Midbrain (tissue), 1 donor: Measurements from ENCODE around the gene CPSF4L.
A peak's percentile ranks its signal among the peaks of the same experiment; 100 is the strongest.
"Not testable (repeated sequence)": the region's sequence is repeated elsewhere in the genome, so short reads cannot be mapped to it uniquely, and the experiment has no call there.

Experiments
- DNase-seq: peaks from one replicate; lab custom pipeline; 2025; lab: John Stamatoyannopoulos, UW

Gene CPSF4L, protein sequence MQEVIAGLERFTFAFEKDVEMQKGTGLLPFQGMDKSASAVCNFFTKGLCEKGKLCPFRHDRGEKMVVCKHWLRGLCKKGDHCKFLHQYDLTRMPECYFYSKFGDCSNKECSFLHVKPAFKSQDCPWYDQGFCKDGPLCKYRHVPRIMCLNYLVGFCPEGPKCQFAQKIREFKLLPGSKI

DNA sequence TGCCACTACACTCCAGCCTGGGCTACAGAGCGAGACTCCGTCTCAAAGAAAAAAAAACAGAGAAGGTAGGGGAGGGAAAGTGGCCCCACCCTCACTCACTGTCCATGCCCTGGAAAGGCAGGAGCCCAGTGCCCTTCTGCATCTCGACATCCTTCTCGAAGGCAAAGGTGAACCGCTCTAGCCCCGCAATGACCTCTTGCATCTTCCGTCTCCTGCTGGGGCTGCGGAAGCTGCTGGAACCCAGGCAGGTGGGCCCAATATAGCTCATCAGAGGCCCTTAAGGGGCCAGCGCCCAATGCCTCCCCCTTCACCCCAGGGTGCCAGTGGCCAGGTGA, at the start of gene CPSF4L:
TSS of gene CPSF4L (minus strand) at position 264 of the 335 bp plus-strand sequence. CDS start at position 202, 62 bp downstream.
- DNase-seq, result no peak

DNA sequence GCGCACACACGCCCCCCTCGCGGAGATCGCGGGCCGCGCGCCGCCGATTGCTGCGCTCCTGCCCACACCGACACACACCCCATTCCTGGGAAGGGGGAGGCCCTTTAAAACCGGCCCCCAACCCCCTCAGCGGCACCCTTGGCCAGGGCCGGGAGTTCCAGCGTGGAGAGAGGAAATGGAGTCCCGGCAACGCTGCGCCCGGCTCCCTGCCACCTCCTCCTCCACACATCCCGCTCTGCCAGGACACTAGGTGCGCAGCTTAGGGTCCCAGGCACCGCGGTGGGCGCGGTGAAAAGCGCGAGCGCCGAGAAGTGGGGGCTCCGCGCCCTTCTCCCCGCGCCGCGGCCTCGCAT, 49.7 kb upstream of the CPSF4L start:
- no peak for DNase-seq

DNA sequence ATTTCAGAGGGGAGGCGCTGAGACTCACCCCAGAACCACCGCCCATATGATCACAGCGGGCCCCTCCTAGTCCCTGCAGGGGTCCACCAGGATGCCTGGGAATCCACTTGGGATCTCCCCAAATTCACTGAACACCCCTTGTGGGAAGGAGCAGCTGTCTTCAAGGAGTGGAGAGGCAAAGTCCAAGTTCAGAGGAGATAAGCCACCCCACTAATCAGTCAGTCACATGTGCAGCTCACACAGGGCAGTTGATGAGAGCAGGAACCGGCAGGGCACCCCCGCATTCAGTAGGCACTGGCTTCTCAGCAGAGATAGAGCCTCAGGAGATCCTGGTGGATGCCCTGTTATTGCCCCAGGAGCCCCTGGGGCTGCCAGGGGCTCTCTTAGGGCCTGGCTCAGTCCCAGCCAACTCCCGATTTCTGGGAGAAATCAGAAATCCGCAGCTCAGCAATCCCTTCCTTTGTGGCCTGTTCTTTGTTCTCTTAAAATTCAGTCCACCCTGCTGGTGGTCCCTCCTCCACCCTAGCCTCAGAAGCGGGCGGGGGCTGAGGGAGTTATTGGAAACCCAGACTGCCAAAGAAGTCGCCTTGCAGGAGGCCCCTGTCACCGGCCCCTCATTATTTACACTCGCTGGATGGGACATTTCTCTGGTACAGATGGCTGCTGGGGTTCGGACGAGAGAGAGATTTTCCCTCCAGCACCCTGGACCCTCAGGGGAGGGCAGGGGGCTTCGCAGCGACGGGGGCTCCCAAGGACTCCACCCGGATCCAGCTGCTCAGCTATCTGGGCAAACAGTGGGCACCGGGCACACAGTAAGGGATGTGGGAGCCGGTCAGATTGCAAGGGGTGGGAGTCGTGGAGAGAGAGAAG, 48.3 kb upstream of the CPSF4L start:
- peak; percentile 13 for DNase-seq

DNA sequence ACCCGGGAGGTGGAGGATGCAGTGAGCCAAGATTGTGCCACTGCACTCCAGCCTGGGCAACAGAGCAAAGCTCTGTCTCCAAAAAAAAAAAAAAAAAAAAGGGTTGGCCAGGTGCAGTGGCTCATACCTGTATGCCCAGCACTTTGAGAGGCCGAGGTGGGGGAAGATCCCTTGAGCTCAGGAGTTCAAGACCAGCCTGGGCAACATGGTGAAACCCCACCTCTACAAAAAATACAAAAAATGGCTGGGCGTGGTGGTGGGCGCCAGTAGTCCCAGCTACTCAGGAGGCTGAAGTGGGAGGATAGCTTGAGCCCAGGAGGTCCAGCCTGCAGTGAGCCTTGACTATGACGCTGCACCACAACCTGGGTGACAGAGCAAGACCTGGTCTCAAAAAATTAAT, 47.3 kb upstream of the CPSF4L start:
- not testable (repeated sequence) for DNase-seq

DNA sequence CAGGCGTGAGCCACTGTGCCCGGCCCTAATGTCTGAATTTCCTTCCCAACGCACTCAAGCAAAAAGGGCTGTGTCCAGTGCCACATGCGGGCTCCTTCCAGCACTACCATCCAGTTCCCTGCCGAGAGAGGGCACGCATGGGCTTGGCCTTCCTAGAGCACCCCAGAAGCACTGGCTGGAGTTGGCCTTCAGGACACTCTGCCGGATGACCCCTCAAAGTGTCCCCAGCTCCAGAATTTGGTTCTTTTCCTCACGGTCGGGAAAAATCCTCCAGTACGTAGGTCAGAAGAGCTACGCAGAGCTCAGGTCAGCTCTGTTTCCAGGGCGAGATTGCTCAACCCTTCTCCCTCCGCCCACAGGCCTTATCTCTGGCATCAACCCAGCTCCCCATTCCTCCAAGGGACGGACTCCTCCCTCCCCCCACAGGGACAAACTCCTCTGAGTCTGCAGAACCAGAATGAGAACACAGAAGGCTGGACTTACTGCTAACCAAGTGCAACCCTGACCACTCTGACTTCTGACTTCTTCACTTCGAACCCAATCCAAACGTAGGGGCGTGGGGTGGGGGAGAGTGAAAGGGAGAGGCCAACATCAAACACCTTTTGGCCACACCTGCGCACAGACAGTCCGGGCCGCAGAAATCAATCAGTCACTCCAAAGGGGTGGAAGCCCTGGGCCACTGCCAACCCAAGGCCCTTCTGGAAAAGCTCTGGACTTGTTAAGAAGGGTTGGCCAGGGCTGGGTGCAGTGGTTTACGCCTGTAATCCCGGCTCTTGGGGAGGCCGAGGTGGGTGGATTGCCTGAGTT, 46.5 kb upstream of the CPSF4L start:
- no peak for DNase-seq

DNA sequence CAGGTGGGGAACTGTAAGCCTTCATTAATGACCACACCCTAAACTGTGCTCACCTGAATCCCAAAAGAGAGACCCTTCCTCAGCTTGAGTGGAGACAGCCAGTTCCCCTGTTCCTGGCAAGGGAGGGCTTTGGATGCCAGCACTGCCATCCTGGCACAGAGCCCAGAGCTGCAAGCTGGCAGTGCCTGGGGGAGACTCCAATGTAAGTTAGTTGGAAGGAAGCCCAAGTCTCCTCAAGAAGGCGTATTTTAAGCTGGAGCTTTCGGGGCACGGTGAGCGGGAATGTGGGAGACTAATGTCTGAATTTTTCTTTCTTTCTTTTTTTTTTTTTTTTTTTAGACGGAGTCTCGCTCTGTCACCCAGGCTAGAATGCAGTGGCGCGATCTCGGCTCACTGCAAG, 45.5 kb upstream of the CPSF4L start:
- DNase-seq, result peak; percentile 58

DNA sequence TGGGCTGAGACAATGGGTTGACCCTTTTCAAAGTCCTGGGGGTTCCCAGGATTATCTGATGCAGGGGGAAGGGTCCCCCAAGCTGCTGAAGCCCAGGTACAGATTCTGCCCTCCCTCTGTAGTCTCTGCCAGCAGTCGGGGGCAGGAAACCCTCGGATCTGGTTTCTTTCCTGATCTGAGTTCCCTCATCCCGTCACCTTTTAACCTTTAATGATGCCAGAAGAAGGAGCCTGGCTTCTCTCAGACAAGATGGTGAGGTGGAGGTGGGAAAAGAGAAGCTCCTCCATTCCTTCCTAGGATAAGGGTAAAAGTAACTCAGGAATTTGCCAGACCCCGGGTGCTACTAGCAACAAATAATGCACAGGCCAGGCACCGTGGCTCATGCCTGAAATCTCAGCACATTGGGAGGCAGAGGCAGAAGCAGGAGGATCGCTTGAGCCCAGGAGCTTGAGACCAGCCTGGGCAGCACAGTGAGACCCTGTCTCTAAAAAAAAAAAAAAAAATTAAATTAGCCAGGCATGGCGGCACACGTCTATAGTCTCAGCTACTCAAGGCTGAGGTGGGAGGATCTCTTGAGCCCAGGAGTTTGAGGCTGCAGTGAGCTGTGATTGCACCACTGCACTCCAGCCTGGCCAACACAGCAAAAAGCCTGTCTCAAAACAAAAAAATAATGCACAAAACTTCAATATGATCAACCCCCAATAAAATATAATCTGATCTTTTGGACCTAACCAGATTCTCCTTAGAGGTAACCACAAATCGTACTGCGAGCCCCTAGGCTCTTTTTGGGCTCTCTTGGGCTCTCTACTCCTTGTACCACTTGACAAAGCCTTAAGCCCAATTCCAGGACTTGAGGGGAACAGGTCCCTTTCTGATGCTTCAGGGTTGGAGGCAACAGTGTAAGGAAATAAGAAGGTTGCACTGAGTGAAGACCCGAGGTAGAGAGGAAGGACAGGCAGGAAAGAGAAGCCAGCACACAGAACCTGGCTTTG, 44.5 kb upstream of the CPSF4L start:
- DNase-seq, result no peak

DNA sequence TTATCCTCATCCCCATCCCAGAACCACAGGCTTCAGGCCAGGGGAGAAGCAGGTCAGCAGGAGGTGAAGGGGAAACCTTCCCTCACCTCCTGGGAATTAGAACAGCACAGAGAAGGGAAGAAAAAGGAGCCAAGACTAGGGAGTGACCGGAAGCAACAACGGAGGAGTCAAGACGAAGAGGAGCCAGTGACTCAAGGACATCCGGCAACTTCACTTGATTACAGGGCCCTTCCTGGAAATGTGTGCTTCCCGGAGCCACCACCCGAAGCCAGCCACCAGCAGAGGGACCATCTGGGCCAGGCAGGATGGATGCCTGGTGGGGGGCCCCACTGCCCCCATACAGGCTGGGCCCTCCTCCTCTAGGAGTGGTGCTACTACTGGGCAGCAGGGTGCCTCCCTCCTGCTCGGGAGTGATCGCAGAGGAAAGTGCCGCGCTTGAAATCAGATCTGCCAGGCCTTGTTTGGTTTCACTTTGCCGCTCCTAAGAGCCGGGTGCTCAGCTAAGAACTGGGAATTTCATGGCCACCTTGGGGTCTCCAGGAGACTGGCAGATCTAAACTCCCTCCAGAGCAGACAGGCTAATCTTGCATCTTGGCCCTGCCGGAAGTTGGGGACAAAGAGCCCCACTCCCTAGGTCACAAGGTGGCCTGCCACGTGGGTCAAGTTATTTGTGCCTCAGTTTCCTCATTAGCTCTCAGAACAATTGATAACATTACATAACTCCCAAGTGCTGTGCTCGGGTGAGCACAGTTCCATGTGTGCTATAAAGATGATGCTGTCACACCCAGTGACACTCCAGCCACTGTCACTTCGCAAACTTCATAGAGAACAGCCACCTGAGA, 43.5 kb upstream of the CPSF4L start:
- DNase-seq, result no peak

DNA sequence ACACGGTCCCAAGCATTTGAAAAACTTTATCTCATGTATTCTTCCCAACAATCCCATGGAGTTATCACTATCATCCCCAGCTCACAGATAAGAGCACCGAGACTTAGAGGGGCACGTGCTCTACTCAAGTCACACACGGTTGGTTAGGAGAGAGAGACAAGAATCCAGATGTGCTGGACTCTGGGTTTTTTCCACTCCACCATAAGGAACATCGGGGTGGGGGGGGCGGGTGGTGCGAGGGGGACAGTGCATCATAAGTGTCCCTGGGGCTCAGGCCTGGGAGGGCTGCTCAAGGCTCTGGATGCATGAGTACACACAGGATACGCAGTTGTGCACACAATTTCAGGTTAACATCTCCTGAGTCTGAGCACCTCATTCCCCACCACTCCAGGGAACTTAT, 42.8 kb upstream of the CPSF4L start:
- no peak for DNase-seq

DNA sequence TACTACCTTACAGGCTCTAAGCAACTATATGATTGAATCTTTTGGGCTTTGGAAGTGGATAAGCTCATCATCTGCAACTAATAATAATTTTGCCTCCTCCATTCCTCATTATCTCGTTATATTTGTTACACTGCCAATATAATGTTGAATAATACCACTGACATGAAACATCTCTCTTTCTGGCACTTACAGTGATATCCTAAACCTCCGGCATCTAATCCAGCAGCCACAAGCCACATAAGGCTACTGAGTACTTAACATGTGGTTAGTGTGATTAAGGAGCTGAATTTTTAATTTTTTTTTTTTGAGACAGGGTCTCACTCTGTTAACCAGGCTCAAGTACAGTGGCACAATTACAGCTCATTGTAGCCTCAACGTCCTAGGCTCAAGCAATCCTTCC, 40.5 kb upstream of the CPSF4L start:
- no peak for DNase-seq

DNA sequence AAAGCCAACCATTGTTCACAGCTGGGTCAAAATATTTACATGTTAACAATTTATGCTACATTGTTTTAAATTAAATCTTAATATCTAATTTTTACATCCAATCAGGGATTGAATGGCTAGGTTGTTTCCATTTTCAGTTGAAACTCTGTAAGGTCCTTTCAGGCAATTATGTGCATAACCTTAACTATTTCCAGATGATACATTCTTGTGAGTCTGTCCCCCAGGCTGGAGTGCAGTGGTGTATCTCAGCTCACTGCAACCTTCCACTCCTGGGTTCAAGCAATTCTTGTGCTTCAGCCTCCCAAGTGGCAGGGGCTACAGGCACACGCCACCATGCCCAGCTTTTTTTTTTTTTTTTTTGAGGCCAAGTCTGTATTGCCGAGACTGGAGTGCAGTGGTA, 39.7 kb upstream of the CPSF4L start:
- no peak for DNase-seq

DNA sequence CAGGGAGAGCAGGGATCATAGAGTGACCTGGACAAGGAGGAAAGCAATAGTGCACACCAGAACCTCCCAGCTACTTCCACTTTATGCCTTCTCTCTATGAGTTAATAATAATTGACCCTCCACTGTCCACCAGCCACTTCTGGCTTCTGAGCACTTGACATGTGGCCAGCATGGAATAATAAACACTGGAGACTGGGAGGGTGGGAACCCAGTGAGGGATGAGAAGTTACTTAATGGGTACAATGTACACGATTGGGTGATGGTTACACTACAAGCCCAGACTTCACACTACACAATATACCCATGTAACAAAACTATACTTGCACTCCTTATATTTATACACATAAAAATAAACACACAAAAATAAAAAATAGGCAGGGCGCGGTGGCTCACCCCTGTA, 38.7 kb upstream of the CPSF4L start:
- DNase-seq, result no peak

DNA sequence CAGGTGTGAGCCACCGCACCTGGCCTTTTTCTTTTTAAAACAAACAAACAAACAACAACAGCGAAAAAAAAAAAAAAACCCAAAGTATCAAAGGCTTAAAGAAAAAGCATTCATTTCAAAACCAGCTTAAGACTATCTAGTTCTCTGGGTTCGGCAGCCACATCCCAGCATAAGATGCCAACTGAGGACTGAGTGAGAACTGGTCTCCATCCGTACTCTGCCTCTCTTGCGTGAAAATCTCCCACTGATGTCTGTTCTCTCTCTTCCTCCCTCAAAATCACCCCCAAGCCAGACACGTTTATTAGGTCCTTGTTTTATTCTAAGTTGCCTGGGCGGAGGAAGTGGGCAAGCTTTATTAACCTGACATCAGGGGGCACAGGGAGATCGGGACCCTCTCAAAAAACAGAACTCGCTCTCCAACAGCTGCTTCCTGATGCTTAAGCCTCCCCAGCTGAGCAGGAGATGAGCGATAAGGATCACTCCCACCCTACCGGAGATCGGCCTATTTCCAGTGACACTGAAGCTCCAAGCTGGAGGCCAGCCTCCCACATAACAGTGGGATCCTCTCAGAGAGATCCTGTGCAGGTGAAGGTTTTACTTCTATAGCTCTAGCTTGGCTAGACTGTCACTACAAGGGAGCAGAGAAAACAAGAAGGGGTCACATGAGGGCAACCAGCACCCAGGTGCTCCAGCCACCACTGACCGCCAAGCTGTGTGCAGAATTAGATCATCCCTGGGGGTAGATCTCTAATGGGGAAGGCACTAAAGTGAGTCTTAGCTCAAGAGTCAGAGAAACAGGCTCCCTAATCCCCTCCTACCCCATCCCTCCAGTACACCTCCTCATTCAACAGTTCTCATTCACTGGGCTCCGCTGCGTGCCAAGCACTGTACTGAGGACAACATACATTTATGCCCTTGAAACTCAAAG, 36.5 kb upstream of the CPSF4L start:
- DNase-seq, result no peak

DNA sequence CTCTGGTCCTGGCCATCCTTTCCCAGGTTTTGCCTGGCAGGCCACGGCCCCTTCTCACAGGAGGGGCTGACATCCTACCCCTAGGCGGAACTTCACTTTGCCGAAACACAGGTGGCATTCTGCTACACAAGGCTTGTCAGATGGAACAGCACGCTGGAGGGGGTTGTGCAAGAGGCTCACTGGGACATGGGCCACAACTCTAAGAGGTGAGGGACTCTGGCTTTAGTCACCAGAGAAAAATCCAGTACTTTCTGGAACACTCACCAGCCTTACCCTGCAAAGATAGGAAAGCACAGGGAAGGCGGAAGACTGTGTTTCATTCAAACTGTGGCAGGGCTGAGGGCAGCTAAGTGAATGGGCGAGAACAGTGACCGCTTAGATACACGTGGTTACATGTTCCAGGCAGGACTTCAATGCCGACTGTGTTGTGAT, 31.8 kb upstream of the CPSF4L start:
- peak; percentile 57 for DNase-seq

DNA sequence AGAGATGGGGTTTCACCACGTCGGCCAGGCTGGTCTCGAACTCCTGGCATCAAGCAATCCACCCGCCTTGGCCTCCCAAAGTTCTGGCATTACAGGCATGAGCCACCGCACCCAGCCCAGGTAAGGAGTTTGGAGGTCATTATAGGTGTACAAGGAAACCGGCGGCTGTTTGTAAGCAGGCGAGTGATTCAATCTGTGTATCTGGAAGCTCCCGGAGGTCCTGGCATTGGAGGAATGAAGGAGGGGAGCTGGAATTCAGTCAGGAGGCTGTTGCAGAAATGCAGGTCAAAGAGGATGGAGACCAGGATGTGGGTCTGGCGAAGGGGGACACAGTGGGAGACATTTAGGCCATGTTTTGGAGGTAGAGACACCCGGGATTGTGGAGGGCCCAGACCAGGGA, 31.4 kb upstream of the CPSF4L start:
- DNase-seq, result no peak

DNA sequence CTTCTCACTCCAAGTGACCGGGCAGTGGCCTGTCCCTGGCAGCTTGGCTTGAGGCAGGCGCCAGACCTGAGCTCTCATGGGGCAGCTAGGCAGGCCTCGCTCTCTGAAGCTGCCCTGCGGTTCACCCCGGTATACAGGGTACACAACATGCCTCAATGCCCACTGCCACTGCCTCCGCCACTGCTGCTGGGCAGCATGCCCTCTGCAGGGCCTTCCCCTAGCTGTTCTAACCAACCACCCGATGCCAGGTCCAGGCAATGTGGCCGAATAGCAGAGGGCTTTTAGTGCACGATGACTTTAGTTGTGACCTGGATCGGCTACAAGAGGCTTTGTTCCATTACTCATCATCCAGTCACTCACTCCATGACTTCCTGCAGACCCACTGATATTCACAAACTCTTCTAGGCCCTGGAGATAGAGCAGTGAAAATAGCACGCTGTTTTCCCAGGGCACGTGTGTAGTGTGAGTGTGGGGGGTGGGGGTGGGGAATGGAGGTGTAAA, 30.4 kb upstream of the CPSF4L start:
- peak; percentile 46 for DNase-seq

DNA sequence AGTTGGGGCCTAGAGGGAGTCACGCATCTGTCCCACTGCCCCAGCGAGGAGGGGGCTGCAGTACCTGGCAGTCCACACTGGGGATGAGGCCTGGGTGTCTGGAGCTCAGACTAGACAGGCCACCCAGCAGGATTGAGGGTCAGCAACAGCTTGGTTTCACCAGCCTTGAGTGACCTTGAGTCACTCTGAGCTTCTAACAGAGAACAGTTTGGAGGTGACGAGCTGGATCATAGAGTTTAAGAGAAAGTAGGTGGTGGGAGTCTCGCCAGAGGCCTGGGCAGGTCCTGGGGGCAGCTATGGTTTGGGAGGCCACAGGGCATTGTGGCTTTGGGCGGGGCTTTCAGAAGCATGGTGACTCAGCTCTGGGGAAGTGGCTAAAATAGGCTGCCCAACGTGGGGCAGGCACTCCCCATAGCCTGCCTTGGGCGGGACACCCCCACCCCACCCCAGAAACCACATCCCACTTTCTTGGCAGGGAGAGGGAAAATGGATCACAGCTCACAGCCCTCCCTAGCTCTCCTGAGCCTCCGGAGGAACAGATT, 29.7 kb upstream of the CPSF4L start:
- DNase-seq, result no peak

DNA sequence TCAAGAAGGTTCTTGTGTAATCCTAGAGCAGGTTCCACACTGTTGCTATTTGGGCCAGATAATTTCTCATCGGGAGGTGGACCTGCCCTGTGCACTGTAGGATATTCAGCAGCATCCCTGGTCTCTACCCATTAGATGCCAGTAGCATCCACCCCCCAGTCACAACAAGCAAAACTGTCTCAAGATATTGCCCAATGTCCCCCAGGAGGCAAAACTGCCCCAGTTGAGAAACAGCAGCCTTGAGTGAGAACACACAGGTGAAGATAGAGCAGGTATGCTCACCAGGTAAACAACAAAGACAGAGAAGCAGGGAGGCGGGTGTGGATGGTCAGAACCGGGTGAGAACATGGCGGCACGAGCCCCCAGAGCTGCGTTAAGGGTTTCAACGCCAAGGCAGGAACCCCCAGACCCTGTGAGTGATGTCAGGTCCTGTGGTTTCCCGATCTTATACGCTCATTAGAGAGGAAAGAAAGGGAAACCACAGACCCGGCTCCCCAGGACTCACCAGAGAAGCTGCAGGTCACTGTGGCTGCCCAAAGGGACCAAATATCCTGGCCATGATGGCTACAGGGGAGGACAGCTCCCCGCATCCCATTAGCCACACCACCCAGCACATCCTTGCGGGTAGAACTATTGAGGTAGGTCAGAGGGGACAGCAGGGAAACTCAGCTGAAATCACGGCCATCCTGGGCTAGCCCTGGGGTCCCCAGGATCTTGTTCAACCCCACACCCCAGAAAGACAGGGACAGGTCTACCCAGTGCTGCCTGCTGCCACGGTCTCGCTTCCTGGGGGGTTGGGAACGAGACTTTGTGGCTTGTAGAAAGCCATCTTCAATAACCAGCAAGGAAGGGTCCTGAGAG, 28.9 kb upstream of the CPSF4L start:
- no peak for DNase-seq
